SK-N-SH (cell line): ENCODE data around the gene PLTP. TPM values are rescaled to one million over a fixed set of nuclear protein-coding genes. Genes with fewer than 3 reads are reported as not detected.

Experiments
- CTCF ChIA-PET: fragments of 300-600, 350-600 bp; formaldehyde crosslinking; extraction: SDS; loops from one replicate; lab custom pipeline; 2021; lab: Yijun Ruan, JAX
- POLR2A ChIA-PET: fragments of 350-600 bp; sonication (Branson Sonifier 250); formaldehyde crosslinking; extraction: SDS; loops from one replicate; lab custom pipeline; 2020; ENCODE audit warnings: antibody characterized with exemption, inconsistent platforms; lab: Yijun Ruan, JAX
- DNase-seq: peaks from one replicate; pipeline ENCODE4 v3.0.0; 2012
- H2AFZ ChIP-seq: fragments of 200-600 bp; sonication (generic); 2 replicates; pipeline ENCODE4 v1.8.1; 2016; ENCODE audit warnings: antibody characterized with exemption, mild to moderate bottlenecking, low read depth
- H3F3A ChIP-seq: fragments of 200-600 bp; sonication (generic); replicated peaks from 2 replicates; pipeline ENCODE3; 2016; ENCODE audit warnings: antibody characterized with exemption, mild to moderate bottlenecking; ENCODE audit not compliant: insufficient read depth
- H3K27ac ChIP-seq, 2 experiments: fragments of 200-500 bp in 1 of 2; fragments of 200-600 bp in 1 of 2; sonication (Bioruptor generic) in 1 of 2; sonication (generic), shearing (Covaris generic) in 1 of 2; 2 replicates each; pipeline versions ENCODE4 v1.5.1 to v1.6.1; 2014 to 2016; ENCODE audit warnings: low read depth in 2 of 2, inconsistent platforms in 1 of 2, low read length in 1 of 2, mild to moderate bottlenecking in 1 of 2, mixed read lengths in 1 of 2
- H3K27me3 ChIP-seq: fragments of 200-600 bp; sonication (generic), shearing (Covaris generic); 2 replicates; pipeline ENCODE4 v1.6.1; 2016; ENCODE audit warnings: mixed run types; ENCODE audit not compliant: insufficient read depth
- H3K36me3 ChIP-seq, 2 experiments: fragments of 200-500 bp in 1 of 2; fragments of 200-600 bp in 1 of 2; sonication (Bioruptor generic) in 1 of 2; sonication (generic) in 1 of 2; replicated peaks in 1 of 2; 2 replicates each; pipeline versions ENCODE3 to v1.5.1; 2014 to 2016; ENCODE audit warnings: low read length in 1 of 2, mild to moderate bottlenecking in 1 of 2; ENCODE audit not compliant: insufficient read depth in 2 of 2, control insufficient read depth in 1 of 2
- H3K4me1 ChIP-seq, 2 experiments: fragments of 200-500 bp in 1 of 2; fragments of 200-600 bp in 1 of 2; sonication (Bioruptor generic) in 1 of 2; sonication (generic), shearing (Covaris generic) in 1 of 2; 2 replicates each; pipeline versions ENCODE4 v1.5.1 to v1.6.1; 2014 to 2016; ENCODE audit warnings: low read depth in 1 of 2, low read length in 1 of 2, mixed run types in 1 of 2; ENCODE audit not compliant: insufficient read depth in 2 of 2, control insufficient read depth in 1 of 2
- H3K4me2 ChIP-seq: fragments of 200-600 bp; sonication (generic), shearing (Covaris generic); 2 replicates; pipeline ENCODE4 v1.6.1; 2017; ENCODE audit warnings: mixed run types
- H3K4me3 ChIP-seq, 2 experiments: fragments of 200-500 bp in 1 of 2; fragments of 200-600 bp in 1 of 2; sonication (Bioruptor generic) in 1 of 2; sonication (generic), shearing (Covaris generic) in 1 of 2; 2 replicates each; pipeline versions ENCODE4 v1.5.1 to v1.8.1; 2014 to 2016; ENCODE audit warnings: low read depth in 2 of 2, inconsistent platforms in 1 of 2, low read length in 1 of 2, mild to moderate bottlenecking in 1 of 2, mixed read lengths in 1 of 2, moderate library complexity in 1 of 2
- H3K79me2 ChIP-seq: fragments of 200-600 bp; sonication (generic); 2 replicates; pipeline ENCODE4 v1.8.1; 2017; ENCODE audit warnings: mild to moderate bottlenecking; ENCODE audit not compliant: insufficient read depth
- H3K9ac ChIP-seq: fragments of 200-600 bp; sonication (generic); 2 replicates; pipeline ENCODE4 v1.6.1; 2017; ENCODE audit warnings: mixed run types
- H3K9me2 ChIP-seq: fragments of 200-600 bp; sonication (generic); 2 replicates; pipeline ENCODE4 v1.6.1; 2017; ENCODE audit warnings: mixed run types
- H3K9me3 ChIP-seq: fragments of 200-600 bp; sonication (generic); 2 replicates; pipeline ENCODE4 v1.6.1; 2017; ENCODE audit warnings: mixed run types, mild to moderate bottlenecking, moderate library complexity
- H4K20me1 ChIP-seq: fragments of 200-600 bp; sonication (generic); 2 replicates; pipeline ENCODE4 v1.6.1; 2017; ENCODE audit warnings: mild to moderate bottlenecking, mixed run types; ENCODE audit not compliant: insufficient read depth
- CTCF ChIP-seq: fragments of 200-600 bp; sonication (generic); IDR thresholded peaks from 2 replicates; pipeline ENCODE4 v1.6.1; 2017; ENCODE audit warnings: antibody characterized with exemption, mild to moderate bottlenecking, moderate library complexity
- ELF1 ChIP-seq: IDR thresholded peaks from 2 replicates; pipeline ENCODE4 v1.4.0; 2012
- EP300 ChIP-seq, 2 experiments: IDR thresholded peaks; 2 replicates each; pipeline versions ENCODE4 v1.4.0 to v1.6.1; 2012; ENCODE audit warnings: borderline replicate concordance in 1 of 2, low read depth in 1 of 2, low read length in 1 of 2
- FOSL2 ChIP-seq: IDR thresholded peaks from 2 replicates; pipeline ENCODE4 v1.4.0; 2012; ENCODE audit warnings: low read depth, mild to moderate bottlenecking, moderate library complexity, borderline replicate concordance
- FOXM1 ChIP-seq: IDR thresholded peaks from 2 replicates; pipeline ENCODE4 v1.4.0; 2012; ENCODE audit warnings: low read depth, mild to moderate bottlenecking
- GABPA ChIP-seq: IDR thresholded peaks from 2 replicates; pipeline ENCODE4 v1.4.0; 2012; ENCODE audit warnings: low read depth, mild to moderate bottlenecking
- IRF3 ChIP-seq: fragments of 150-350 bp; IDR thresholded peaks from 2 replicates; pipeline ENCODE4 v1.6.1; 2016; ENCODE audit warnings: mild to moderate bottlenecking, low read depth, low read length
- MAX ChIP-seq: IDR thresholded peaks from 2 replicates; pipeline ENCODE4 v1.4.0; 2012; ENCODE audit warnings: low read depth
- MXI1 ChIP-seq: IDR thresholded peaks from 2 replicates; pipeline ENCODE4 v1.6.1; 2012; ENCODE audit warnings: mild to moderate bottlenecking, low read depth, low read length, improper control_type of control experiment
- NFIC ChIP-seq: IDR thresholded peaks from 2 replicates; pipeline ENCODE4 v1.4.0; 2012; ENCODE audit warnings: borderline replicate concordance
- NRF1 ChIP-seq: IDR thresholded peaks from 2 replicates; pipeline ENCODE4 v1.6.1; 2012; ENCODE audit warnings: low read depth, mild to moderate bottlenecking, low read length
- POLR2AphosphoS5 ChIP-seq: IDR thresholded peaks from 2 replicates; pipeline ENCODE4 v1.6.1; 2012; ENCODE audit warnings: low read depth, low read length
- RAD21 ChIP-seq: IDR thresholded peaks from 2 replicates; pipeline ENCODE4 v1.6.1; 2012; ENCODE audit warnings: mild to moderate bottlenecking, low read length
- RCOR1 ChIP-seq: fragments of 150-350 bp; IDR thresholded peaks from 2 replicates; pipeline ENCODE4 v1.6.1; 2017; ENCODE audit warnings: antibody characterized with exemption, low read length
- SIN3A ChIP-seq: IDR thresholded peaks from 2 replicates; pipeline ENCODE4 v1.6.1; 2012; ENCODE audit warnings: low read depth, mild to moderate bottlenecking, low read length, moderate library complexity, borderline replicate concordance
- SMC3 ChIP-seq: IDR thresholded peaks from 2 replicates; pipeline ENCODE4 v1.6.1; 2012; ENCODE audit warnings: low read depth, low read length, improper control_type of control experiment
- YY1 ChIP-seq: IDR thresholded peaks from 2 replicates; pipeline ENCODE4 v1.4.0; 2012; ENCODE audit warnings: low read depth, mild to moderate bottlenecking
- WGBS: methylation state at CpG from one replicate; pipeline ENCODE4 v1.1.6; 2017; ENCODE audit warnings: low lambda C conversion rate; 5-methylcytosine and 5-hydroxymethylcytosine counted together
- polyA plus RNA-seq, 3 experiments: library from polyadenylated mRNA; depleted of rRNA; stranded (reverse); fragments of >200 nt; gene quantifications; 2 replicates each; pipeline ENCODE4 v1.2.3, GENCODE V29; 2012

PLTP gene
- polyA plus RNA-seq, 1 of the 3 experiments (the other 2 are of a cell fraction), result 154 TPM

- Histone ChIP-seq H3K27me3 (no peaks in the 10 kb centered on the region), H3K9ac (peak overlapping the region; percentile 82), H4K20me1 (no peaks in the 10 kb centered on the region), H3K4me2 (peak overlapping the region; percentile 94), H3K9me2 (no peaks in the 10 kb centered on the region), H3K27ac (peak overlapping the region; percentile 58 to 89), H3K36me3 (peaks cover 5 to 23% of the 10 kb centered on the region in 2 experiments), H3K4me1 (peaks cover 0 to 9% of the 10 kb centered on the region in 2 experiments; a peak in 2 of 4 replicates), H3F3A (peaks cover 5% of the 10 kb centered on the region), H3K4me3 (peak overlapping the region; percentile 78 to 90), H3K9me3 (no peaks in the 10 kb centered on the region), H3K79me2 (peaks cover 19% of the 10 kb centered on the region; the same call in 1 of the 2 replicates), H2AFZ (peak overlapping the region; percentile 72)
- 40% methylated on average over 9 of the region's 79 CpGs for WGBS
- POLR2A ChIA-PET, result interaction anchor here (0.7 to 2.8 kb wide), 11 partner anchors 9 to 81 kb away, joined by 3 to 26 read pairs (median 5); partner anchors contain the start of genes ACOT8, PCIF1, PLTP and SNX21
- peak; percentile 91 for DNase-seq
- TF ChIP-seq SMC3 (peak; percentile 42), RAD21 (peak; percentile 62), CTCF (peak; percentile 68), NRF1 (peak; percentile 41), GABPA (no peak), ELF1 (no peak), NFIC (peak; percentile 37), POLR2AphosphoS5 (no peak), YY1 (no peak), FOSL2 (no peak), MXI1 (peak; percentile 94), MAX (peak; percentile 77), EP300 (IDR thresholded peaks at IDR 0.05; ENCODE audit: borderline replicate concordance in 1 of 2, low read depth in 1 of 2, low read length in 1 of 2) (no peak), FOXM1 (no peak), IRF3 (no peak), RCOR1 (peak; percentile 44; the same call in 1 of the 2 replicates), SIN3A (peak; percentile 61; the same call in 1 of the 2 replicates)
- CTCF ChIA-PET, result interaction anchor here (0.7 to 4.5 kb wide), 33 partner anchors 7 to 97 kb away, joined by 3 to 41 read pairs (median 6); partner anchors contain the start of genes ACOT8, PCIF1, PLTP and ZSWIM1
Observed at GRCh38 chr20:45890077-45890984, 21.6 kb downstream of the PLTP start.
